ENCODE data around the gene AVPI1. TPM values are rescaled to one million over a fixed set of nuclear protein-coding genes. Genes with fewer than 3 reads are reported as not detected.

The AVPI1 gene
- total and polyA plus RNA-seq, 4 donors, result 15.1 to 26.8 (median 17.8) TPM

DNA sequence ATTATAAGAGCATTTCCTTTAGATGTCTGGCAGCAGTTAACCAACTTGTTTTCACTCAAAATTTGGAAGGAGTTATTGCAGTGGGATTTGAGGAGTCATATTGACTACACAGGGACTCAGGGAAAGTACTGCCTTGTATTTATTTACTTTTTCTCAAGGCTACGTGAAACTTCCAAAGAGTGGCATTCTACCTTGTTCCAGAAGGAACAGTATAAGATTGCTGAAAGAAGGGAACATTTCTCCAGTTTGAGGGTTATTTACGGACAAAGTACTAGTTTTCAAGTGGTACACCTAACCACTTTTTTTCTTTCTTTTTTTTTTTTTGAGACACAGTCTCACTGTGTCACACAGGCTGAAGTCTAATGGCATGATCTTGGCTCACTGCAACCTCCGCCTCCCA lies 58.8 kb downstream of the AVPI1 start:
- no peak for ATAC-seq (ENCODE audit: insufficient read depth, low FRiP score)
- DNase-seq, result peak in 1 of 3 donors; percentile 19
- Histone ChIP-seq H3K4me3 (no peak overlapping the region), H3K27ac (ENCODE audit: low read depth in 1 of 2, low read length in 1 of 2) (no peak overlapping the region), H3K9ac (ENCODE audit: insufficient read depth in 1 of 2, low read length in 2 of 2) (no peak overlapping the region), H3K36me3 (ENCODE audit: control insufficient read depth in 4 of 4, insufficient read depth in 4 of 4, low read length in 4 of 4) (peaks cover 0 to 4% (median 0%) of the 10 kb centered on the region in 4 donors), H3K27me3 (ENCODE audit: control insufficient read depth in 3 of 3, insufficient read depth in 3 of 3, low read length in 2 of 3) (no peaks in the 10 kb centered on the region), H3K4me1 (ENCODE audit: control insufficient read depth in 5 of 5, insufficient read depth in 5 of 5, low read length in 5 of 5) (peaks cover 0 to 7% (median 0%) of the 10 kb centered on the region in 5 donors), H3K9me3 (ENCODE audit: control insufficient read depth in 4 of 4, insufficient read depth in 3 of 4, low read length in 3 of 4) (no peaks in the 10 kb centered on the region)
- 65 to 89% methylated on average over 3 of the region's 3 CpGs for WGBS, 2 donors
- no peak for TF ChIP-seq CTCF (IDR thresholded peaks at IDR 0.05; ENCODE audit: control extremely low read depth, extremely low read depth)

DNA sequence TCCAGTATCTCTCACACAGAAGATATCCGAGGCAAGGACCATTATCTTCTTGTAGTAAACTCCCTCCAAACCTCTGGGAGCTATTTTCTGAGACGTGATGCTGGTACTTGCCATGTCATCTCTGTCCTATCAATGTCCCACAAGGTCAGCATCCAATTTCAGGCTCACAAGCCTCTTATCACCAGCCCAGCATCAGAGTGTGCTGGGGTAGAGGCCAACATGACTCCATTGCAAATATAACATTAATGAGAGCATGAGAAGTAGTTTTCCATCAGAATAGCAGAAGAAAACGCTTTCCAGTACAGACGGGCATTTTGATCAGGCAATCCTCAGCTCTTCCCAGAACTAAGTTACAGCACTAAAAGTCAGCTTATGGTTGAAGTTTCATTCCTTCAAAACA lies 59.3 kb downstream of the AVPI1 start:
- Histone ChIP-seq H3K9me3 (ENCODE audit: control insufficient read depth in 4 of 4, insufficient read depth in 3 of 4, low read length in 3 of 4) (no peaks in the 10 kb centered on the region), H3K27me3 (ENCODE audit: control insufficient read depth in 3 of 3, insufficient read depth in 3 of 3, low read length in 2 of 3) (no peaks in the 10 kb centered on the region), H3K4me3 (no peak overlapping the region), H3K36me3 (ENCODE audit: control insufficient read depth in 4 of 4, insufficient read depth in 4 of 4, low read length in 4 of 4) (peaks cover 0 to 4% (median 0%) of the 10 kb centered on the region in 4 donors), H3K4me1 (ENCODE audit: control insufficient read depth in 5 of 5, insufficient read depth in 5 of 5, low read length in 5 of 5) (peaks cover 0 to 5% (median 0%) of the 10 kb centered on the region in 5 donors), H3K27ac (ENCODE audit: low read depth in 1 of 2, low read length in 1 of 2) (peak overlapping the region in 1 of 2 donors; percentile 26), H3K9ac (ENCODE audit: insufficient read depth in 1 of 2, low read length in 2 of 2) (no peak overlapping the region)
- 69 to 83% methylated on average over 4 of the region's 4 CpGs for WGBS, 2 donors
- no peak for DNase-seq
- no peak for ATAC-seq (ENCODE audit: insufficient read depth, low FRiP score)
- TF ChIP-seq CTCF (IDR thresholded peaks at IDR 0.05; ENCODE audit: control extremely low read depth, extremely low read depth), result no peak

Other genes starting within 250 kb of the AVPI1 start
- 10 to 100 TPM; 28.7 to 30.2 TPM for gene EXOSC1, start 241.2 kb downstream of the AVPI1 start, total RNA-seq
- 10 to 100 TPM; 31.3 to 60.3 TPM for gene EXOSC1, start 241.2 kb downstream of the AVPI1 start, polyA plus RNA-seq
- gene ZDHHC16, start 241.1 kb downstream of the AVPI1 start, total RNA-seq, result 10 to 100 TPM; 35.5 to 63.3 TPM
- gene ZDHHC16, start 241.1 kb downstream of the AVPI1 start, polyA plus RNA-seq, result 10 to 100 TPM; 44.2 to 53.7 TPM
- gene MMS19, start 188.8 kb downstream of the AVPI1 start, total RNA-seq, result 10 to 100 TPM; 68.8 to 74.5 TPM
- 10 to 100 TPM; 39.9 to 56.2 TPM for gene MMS19, start 188.8 kb downstream of the AVPI1 start, polyA plus RNA-seq
- 10 to 100 TPM; 26.3 to 44.1 TPM for gene UBTD1, start 188.3 kb downstream of the AVPI1 start, total RNA-seq
- 10 to 100 TPM; 41.8 to 70.4 TPM for gene UBTD1, start 188.3 kb downstream of the AVPI1 start, polyA plus RNA-seq
- 1 to 10 TPM in 1 of 2 donors, not detected in 1; 3.1 TPM for gene ANKRD2, start 114.5 kb downstream of the AVPI1 start, total RNA-seq
- 1 to 10 TPM; 1.2 to 3.0 TPM for gene ANKRD2, start 114.5 kb downstream of the AVPI1 start, polyA plus RNA-seq
- gene HOGA1, start 102.9 kb downstream of the AVPI1 start, total RNA-seq, result 1 to 10 TPM in 1 of 2 donors, under 1 TPM in 1; 0.63 to 2.3 TPM
- gene HOGA1, start 102.9 kb downstream of the AVPI1 start, polyA plus RNA-seq, result under 1 TPM; 0.30 to 0.91 TPM
- gene C10orf62, start 97.5 kb downstream of the AVPI1 start, total RNA-seq, result under 1 TPM in 1 of 2 donors, not detected in 1; 0.21 TPM
- not detected for gene C10orf62, start 97.5 kb downstream of the AVPI1 start, polyA plus RNA-seq
- 10 to 100 TPM in 1 of 2 donors, 1 to 10 TPM in 1; 5.7 to 16.1 TPM for gene MORN4, start 53.7 kb downstream of the AVPI1 start, total RNA-seq
- gene MORN4, start 53.7 kb downstream of the AVPI1 start, polyA plus RNA-seq, result 1 to 10 TPM; 4.1 to 8.3 TPM
- gene PI4K2A, start 46.6 kb downstream of the AVPI1 start, total RNA-seq, result 10 to 100 TPM; 15.0 to 22.4 TPM
- 10 to 100 TPM; 12.3 to 14.6 TPM for gene PI4K2A, start 46.6 kb downstream of the AVPI1 start, polyA plus RNA-seq
- 10 to 100 TPM; 22.3 to 57.9 TPM for gene MARVELD1, start 26.5 kb upstream of the AVPI1 start, total RNA-seq
- gene MARVELD1, start 26.5 kb upstream of the AVPI1 start, polyA plus RNA-seq, result 10 to 100 TPM; 15.7 to 26.0 TPM
- gene ZFYVE27, start 49.9 kb upstream of the AVPI1 start, total RNA-seq, result 10 to 100 TPM; 30.9 to 33.9 TPM
- gene ZFYVE27, start 49.9 kb upstream of the AVPI1 start, polyA plus RNA-seq, result 10 to 100 TPM; 21.1 to 22.7 TPM
- 10 to 100 TPM in 1 of 2 donors, 1 to 10 TPM in 1; 2.4 to 12.8 TPM for gene SFRP5, start 84.8 kb upstream of the AVPI1 start, total RNA-seq
- gene SFRP5, start 84.8 kb upstream of the AVPI1 start, polyA plus RNA-seq, result under 1 TPM; 0.44 to 0.93 TPM
- 1 to 10 TPM in 1 of 2 donors, under 1 TPM in 1; 0.23 to 1.0 TPM for gene GOLGA7B, start 162.6 kb upstream of the AVPI1 start, total RNA-seq
- gene GOLGA7B, start 162.6 kb upstream of the AVPI1 start, polyA plus RNA-seq, result 1 to 10 TPM in 1 of 2 donors, under 1 TPM in 1; 0.47 to 1.2 TPM